NCI-H460 (cell line): ENCODE results near the gene ABTB2. TPM values are rescaled to one million over a fixed set of nuclear protein-coding genes. Genes with fewer than 3 reads are reported as not detected.
"Not testable (repeated sequence)": the region's sequence is repeated elsewhere in the genome, so short reads cannot be mapped to it uniquely, and the experiment has no call there.

ENCODE experiments used
- DNase-seq: peaks from one replicate; pipeline ENCODE4 v3.0.0-alpha.2; 2016; ENCODE audit warnings: low read depth; ENCODE audit errors: extremely low read depth
- polyA plus RNA-seq: library from polyadenylated mRNA; depleted of rRNA; stranded (reverse); fragments of >200 nt; gene quantifications from 2 replicates; pipeline ENCODE4 v1.2.3, GENCODE V29; 2014; cell fraction: nucleus; rRNA removed
- total RNA-seq: library from RNA; depleted of rRNA; stranded (reverse); fragments of >200 nt; shearing (Covaris generic); gene quantifications from 2 replicates; pipeline ENCODE4 v1.2.3, GENCODE V29; 2014; rRNA removed

Gene ABTB2
- total RNA-seq: 1.3 and 1.9 TPM in 2 replicates
- 1.7 and 4.5 TPM in 2 replicates for polyA plus RNA-seq

- peak; percentile 93 for DNase-seq
These were observed at the start of gene ABTB2 for GRCh38 chr11:34357701-34358257. Gene ABTB2 (minus strand): TSS chr11:34358010.

GRCh38 chr11:34407121-34407813 lies 49.5 kb upstream of the ABTB2 start:
- DNase-seq: no peak

GRCh38 chr11:34406413-34406812 lies 48.6 kb upstream of the ABTB2 start:
- DNase-seq: no peak

GRCh38 chr11:34405079-34405858 lies 47.5 kb upstream of the ABTB2 start:
- DNase-seq: peak; percentile 6

- no peak for DNase-seq
These were observed 46.5 kb upstream of the ABTB2 start for GRCh38 chr11:34404280-34404679.

GRCh38 chr11:34403431-34403830 lies 45.6 kb upstream of the ABTB2 start:
- DNase-seq: no peak

- no peak for DNase-seq
These were observed 40.0 kb upstream of the ABTB2 start for GRCh38 chr11:34397811-34398210.

GRCh38 chr11:34397120-34397519 lies 39.3 kb upstream of the ABTB2 start:
- no peak for DNase-seq

GRCh38 chr11:34395916-34396550 lies 38.2 kb upstream of the ABTB2 start:
- peak; percentile 36 for DNase-seq

- no peak for DNase-seq
These were observed 37.0 kb upstream of the ABTB2 start for GRCh38 chr11:34394771-34395300.

GRCh38 chr11:34387653-34388052 lies 29.8 kb upstream of the ABTB2 start:
- no peak for DNase-seq

GRCh38 chr11:34386356-34386755 lies 28.5 kb upstream of the ABTB2 start:
- not testable (repeated sequence) for DNase-seq

GRCh38 chr11:34382532-34383276 lies 24.9 kb upstream of the ABTB2 start:
- no peak for DNase-seq

GRCh38 chr11:34381775-34382174 lies 24.0 kb upstream of the ABTB2 start:
- DNase-seq: no peak

- peak; percentile 51 for DNase-seq
These were observed 22.9 kb upstream of the ABTB2 start for GRCh38 chr11:34380696-34381095.

GRCh38 chr11:34379539-34379938 lies 21.7 kb upstream of the ABTB2 start:
- DNase-seq: no peak

- DNase-seq: no peak
These were observed 21.3 kb upstream of the ABTB2 start for GRCh38 chr11:34379079-34379478.

- DNase-seq: no peak
These were observed 15.9 kb upstream of the ABTB2 start for GRCh38 chr11:34373727-34374126.

GRCh38 chr11:34366522-34366921 lies 8.7 kb upstream of the ABTB2 start:
- peak; percentile 26 for DNase-seq

GRCh38 chr11:34364102-34364501 lies 6.3 kb upstream of the ABTB2 start:
- no peak for DNase-seq
